Body of pancreas (tissue), 4 donors: Measurements from ENCODE around the gene ANAPC2. TPM values are rescaled to one million over a fixed set of nuclear protein-coding genes. Genes with fewer than 3 reads are reported as not detected.
A peak's percentile ranks its signal among the peaks of the same experiment; 100 is the strongest.

ENCODE experiments used
- ATAC-seq: fragments of 150-250 bp; one replicate; pipeline ENCODE4 v1.9.1; 2016
- DNase-seq, 4 donors: peaks; one replicate each; pipeline ENCODE4 v3.0.0-alpha.2; 2019
- H3K27ac ChIP-seq, 4 donors: fragments of 200-600 bp; sonication (generic); 1 replicate in 3 of 4; 2 replicates in 1 of 4; pipeline versions ENCODE4 v1.5.1 to v1.6.1; 2016 to 2019; ENCODE audit warnings: mild to moderate bottlenecking in 1 of 4, mixed read lengths in 1 of 4, moderate library complexity in 1 of 4
- H3K27me3 ChIP-seq, 2 donors: fragments of 200-600 bp; sonication (generic); one replicate each; pipeline ENCODE4 v1.6.0; 2016; ENCODE audit warnings: mild to moderate bottlenecking in 1 of 2
- H3K36me3 ChIP-seq, 2 donors: fragments of 200-600 bp; sonication (generic); replicated peaks in 1 of 2; 2 replicates each; pipeline ENCODE4 v1.5.1; 2016; ENCODE audit warnings: low read depth in 2 of 2; ENCODE audit not compliant: insufficient read depth in 1 of 2
- H3K4me1 ChIP-seq: fragments of 200-600 bp; sonication (generic); one replicate; pipeline ENCODE4 v1.6.0; 2016
- H3K4me3 ChIP-seq, 2 donors: fragments of 200-600 bp; sonication (generic); 1 replicate in 1 of 2; 2 replicates in 1 of 2; pipeline ENCODE4 v1.5.1; 2016 to 2019
- H3K9me3 ChIP-seq, 3 donors: fragments of 200-600 bp; sonication (generic); 1 replicate in 2 of 3; 2 replicates in 1 of 3; pipeline ENCODE4 v1.5.1; 2016
- CTCF ChIP-seq, 7 experiments: fragments of 450-650 bp in 4 of 7; fragments of 200-600 bp in 3 of 7; sonication (generic) in 3 of 7; IDR thresholded peaks; one replicate each; pipeline ENCODE4 v1.5.1; 2016 to 2019; ENCODE audit warnings: antibody characterized with exemption in 7 of 7
- POLR2A ChIP-seq, 3 donors: fragments of 450-650 bp; IDR thresholded peaks; one replicate each; pipeline ENCODE4 v1.6.1; 2016; ENCODE audit warnings: antibody characterized with exemption in 3 of 3, mild to moderate bottlenecking in 2 of 3
- WGBS, 2 donors: methylation state at CpG; one replicate each; pipeline ENCODE4 v1.1.5; 2017; 5-methylcytosine and 5-hydroxymethylcytosine counted together
- intact Hi-C: fragments of 100-400 bp; cut with DNase I; formaldehyde crosslinking; loops from one replicate; pipeline ENCODE4 v1.15.1; 2023
- total RNA-seq, 2 donors: library from RNA; depleted of rRNA; stranded (reverse); fragments of >200 nt; gene quantifications; one replicate each; pipeline ENCODE4 v1.1.0, GENCODE V29; 2016

ANAPC2 gene
- total RNA-seq, 2 donors from 2014 or later: 24.1 to 51.7 TPM

- WGBS, 2 donors: 1 to 3% methylated on average over 12 to 38 of the region's 51 CpGs
- Histone ChIP-seq H3K27ac (peak overlapping the region; percentile 92 to 99 (median 92)), H3K27me3 (no peaks in the 10 kb centered on the region), H3K36me3 (no peaks in the 10 kb centered on the region), H3K4me3 (peak overlapping the region; percentile 32 to 40), H3K4me1 (peaks cover 87% of the 10 kb centered on the region), H3K9me3 (no peaks in the 10 kb centered on the region)
- peak in 1 of 4 donors; percentile 30 for DNase-seq
- intact Hi-C loops: no loop called here
- no peak for TF ChIP-seq CTCF (IDR thresholded peaks at IDR 0.05)
- TF ChIP-seq POLR2A (IDR thresholded peaks at IDR 0.05): no peak
- ATAC-seq: no peak
Observed at GRCh38 chr9:137199411-137200121, 11.2 kb upstream of the ANAPC2 start.

- DNase-seq: peak; percentile 70 to 86 (median 79)
- Histone ChIP-seq H3K36me3 (no peaks in the 10 kb centered on the region), H3K9me3 (no peaks in the 10 kb centered on the region), H3K4me3 (peak overlapping the region; percentile 32 to 40), H3K27ac (peak overlapping the region; percentile 92 to 99 (median 92)), H3K4me1 (peaks cover 87% of the 10 kb centered on the region), H3K27me3 (no peaks in the 10 kb centered on the region)
- no peak for ATAC-seq
- TF ChIP-seq CTCF (IDR thresholded peaks at IDR 0.05): no peak
- TF ChIP-seq POLR2A (IDR thresholded peaks at IDR 0.05): peak in 1 of 3 donors; percentile 25
- intact Hi-C loops: no loop called here
- 7 to 24% methylated on average over 7 to 11 of the region's 11 CpGs for WGBS, 2 donors
Observed at GRCh38 chr9:137198902-137199283, 10.5 kb upstream of the ANAPC2 start.

- intact Hi-C loops: no loop called here
- peak; percentile 40 for ATAC-seq
- WGBS, 2 donors: 15% methylated on average over 18 of the region's 19 CpGs; no CpG with 5 or more reads in 1 of the 2 donors
- Histone ChIP-seq H3K27ac (peak overlapping the region; percentile 92 to 99 (median 92)), H3K36me3 (no peaks in the 10 kb centered on the region), H3K27me3 (no peaks in the 10 kb centered on the region), H3K4me1 (peaks cover 87% of the 10 kb centered on the region), H3K4me3 (peak overlapping the region; percentile 32 to 40), H3K9me3 (no peaks in the 10 kb centered on the region)
- peak; percentile 91 to 97 (median 95) for DNase-seq
- TF ChIP-seq CTCF (IDR thresholded peaks at IDR 0.05): no peak
- peak; percentile 50 to 58 (median 54) for TF ChIP-seq POLR2A (IDR thresholded peaks at IDR 0.05)
Observed at GRCh38 chr9:137198051-137198901, 9.9 kb upstream of the ANAPC2 start.

GRCh38 chr9:137195525-137196220 lies 7.3 kb upstream of the ANAPC2 start:
- peaks cover 0 to 2% of the 10 kb centered on the region in 2 donors for H3K36me3 ChIP-seq
- 18 to 21% methylated on average over 16 to 21 of the region's 21 CpGs for WGBS, 2 donors
- H3K4me1 ChIP-seq: peaks cover 90% of the 10 kb centered on the region
- DNase-seq (peak; percentile 78 to 88 (median 85)), ATAC-seq (peak; percentile 9)
- H3K27ac ChIP-seq: peak overlapping the region; percentile 92 to 99 (median 92)
- H3K27me3 ChIP-seq: no peaks in the 10 kb centered on the region
- H3K4me3 ChIP-seq: no peak overlapping the region
- intact Hi-C loops: no loop called here
- H3K9me3 ChIP-seq: no peaks in the 10 kb centered on the region
- TF ChIP-seq POLR2A (IDR thresholded peaks at IDR 0.05) (peak in 1 of 3 donors; percentile 39), CTCF (IDR thresholded peaks at IDR 0.05) (no peak)
